Mucosa of descending colon (tissue), 3 donors: Measurements from ENCODE around the gene SZT2. TPM values are rescaled to one million over a fixed set of nuclear protein-coding genes. Genes with fewer than 3 reads are reported as not detected.

ENCODE experiments used
- ATAC-seq: fragments of 200-7000 bp; cut with Tn5 transposase; one replicate; pipeline ENCODE4 v1.9.1; 2020; ENCODE audit warnings: mild to moderate bottlenecking, moderate library complexity
- DNase-seq, 3 donors: peaks; one replicate each; pipeline ENCODE4 v3.0.0-alpha.2; 2020
- H3K36me3 ChIP-seq: fragments of 200-600 bp; one replicate; pipeline ENCODE4 v1.8.0; 2021; ENCODE audit warnings: low read depth, mild to moderate bottlenecking
- H3K4me1 ChIP-seq: fragments of 200-600 bp; one replicate; pipeline ENCODE4 v1.8.0; 2021; ENCODE audit warnings: low read depth, mild to moderate bottlenecking
- H3K4me3 ChIP-seq: fragments of 200-600 bp; one replicate; pipeline ENCODE4 v1.8.0; 2021; ENCODE audit warnings: mild to moderate bottlenecking
- H3K9me3 ChIP-seq: fragments of 200-600 bp; one replicate; pipeline ENCODE4 v1.8.0; 2021; ENCODE audit warnings: mild to moderate bottlenecking
- intact Hi-C, 2 donors: fragments of 100-400 bp; cut with DNase I in 1 of 2; cut with micrococcal nuclease in 1 of 2; formaldehyde crosslinking; loops; one replicate each; pipeline versions ENCODE4 v1.11.0 to v1.11.1; 2022; cut with DNase I, micrococcal nuclease
- total RNA-seq, 3 donors: library from RNA; stranded (reverse); fragmentation: NEBNext Ultra II Directional in 2 of 3; extraction: Animal tissue kit (Norgen Biotek cat#: 25700) in 2 of 3; gene quantifications; one replicate each; pipeline versions ENCODE4 v1.2.1 to v1.2.4, GENCODE V29; 2021 to 2023
- TF ChIP-seq, protein P1 (sequence below): fragments of 200-600 bp; IDR thresholded peaks from one replicate; pipeline ENCODE4 v1.8.0; 2022; ENCODE audit warnings: antibody characterized with exemption, mild to moderate bottlenecking
- donor health status: DM: no; HTN: no; CAD: no; lungs with moderate emphysema.
- donor health status: DM: no; HTN: no; CAD: no.
- donor health status: DM: no; HTN: yes; CAD: no.

SZT2 gene
- total RNA-seq, 3 donors from 2014 or later: 61.7 to 93.6 (median 75.4) TPM

DNA sequence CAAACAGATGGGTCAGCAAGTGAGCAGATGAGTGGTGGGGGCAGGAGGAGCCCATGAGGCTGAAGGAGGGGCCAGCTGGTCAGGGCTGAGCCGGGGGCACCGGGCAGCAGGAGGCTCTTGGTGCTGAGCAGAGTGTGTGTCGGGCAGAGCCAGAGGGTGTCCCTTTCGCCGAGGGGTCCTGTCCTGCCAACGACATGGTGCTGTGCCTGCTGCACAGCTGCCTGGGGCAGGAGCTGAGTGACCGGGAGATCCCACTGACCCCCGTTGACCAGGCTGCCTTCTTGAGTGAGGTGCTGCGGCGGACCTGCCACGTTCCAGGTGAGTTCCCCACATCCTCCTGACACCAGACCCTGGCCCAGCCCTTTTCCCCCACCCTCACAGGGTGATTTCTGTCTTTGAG, 36.5 kb downstream of the SZT2 start:
- Histone ChIP-seq H3K36me3 (peaks cover 3% of the 10 kb centered on the region), H3K9me3 (no peaks in the 10 kb centered on the region), H3K4me1 (no peaks in the 10 kb centered on the region), H3K4me3 (no peak overlapping the region)
- ATAC-seq: no peak
- TF ChIP-seq, protein P1, sequence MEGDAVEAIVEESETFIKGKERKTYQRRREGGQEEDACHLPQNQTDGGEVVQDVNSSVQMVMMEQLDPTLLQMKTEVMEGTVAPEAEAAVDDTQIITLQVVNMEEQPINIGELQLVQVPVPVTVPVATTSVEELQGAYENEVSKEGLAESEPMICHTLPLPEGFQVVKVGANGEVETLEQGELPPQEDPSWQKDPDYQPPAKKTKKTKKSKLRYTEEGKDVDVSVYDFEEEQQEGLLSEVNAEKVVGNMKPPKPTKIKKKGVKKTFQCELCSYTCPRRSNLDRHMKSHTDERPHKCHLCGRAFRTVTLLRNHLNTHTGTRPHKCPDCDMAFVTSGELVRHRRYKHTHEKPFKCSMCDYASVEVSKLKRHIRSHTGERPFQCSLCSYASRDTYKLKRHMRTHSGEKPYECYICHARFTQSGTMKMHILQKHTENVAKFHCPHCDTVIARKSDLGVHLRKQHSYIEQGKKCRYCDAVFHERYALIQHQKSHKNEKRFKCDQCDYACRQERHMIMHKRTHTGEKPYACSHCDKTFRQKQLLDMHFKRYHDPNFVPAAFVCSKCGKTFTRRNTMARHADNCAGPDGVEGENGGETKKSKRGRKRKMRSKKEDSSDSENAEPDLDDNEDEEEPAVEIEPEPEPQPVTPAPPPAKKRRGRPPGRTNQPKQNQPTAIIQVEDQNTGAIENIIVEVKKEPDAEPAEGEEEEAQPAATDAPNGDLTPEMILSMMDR: no peak
- intact Hi-C loops: no loop called here
- DNase-seq: no peak

DNA sequence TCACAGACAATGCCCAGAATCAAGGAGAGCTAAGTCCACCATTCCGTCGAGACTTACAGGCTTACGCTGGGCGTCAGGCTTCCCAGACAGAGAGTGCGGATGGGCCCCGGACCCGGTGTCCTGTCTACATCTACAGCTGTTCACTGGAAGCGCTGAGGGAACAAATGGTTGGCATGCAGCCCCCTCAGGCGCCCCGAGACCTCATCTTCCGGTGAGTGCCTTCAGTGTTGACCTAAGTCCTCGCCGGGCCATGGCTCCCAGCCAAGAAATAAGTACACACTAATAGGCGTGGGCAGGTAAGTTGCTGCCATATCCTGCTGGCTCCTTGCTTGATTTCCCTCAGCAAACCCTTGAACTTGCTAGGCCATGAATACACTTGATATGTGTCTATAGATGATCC, 37.8 kb downstream of the SZT2 start:
- Histone ChIP-seq H3K36me3 (no peaks in the 10 kb centered on the region), H3K9me3 (no peaks in the 10 kb centered on the region), H3K4me3 (no peak overlapping the region), H3K4me1 (no peaks in the 10 kb centered on the region)
- no peak for ATAC-seq
- no peak for DNase-seq
- intact Hi-C loops: no loop called here
- TF ChIP-seq, protein P1: no peak

DNA sequence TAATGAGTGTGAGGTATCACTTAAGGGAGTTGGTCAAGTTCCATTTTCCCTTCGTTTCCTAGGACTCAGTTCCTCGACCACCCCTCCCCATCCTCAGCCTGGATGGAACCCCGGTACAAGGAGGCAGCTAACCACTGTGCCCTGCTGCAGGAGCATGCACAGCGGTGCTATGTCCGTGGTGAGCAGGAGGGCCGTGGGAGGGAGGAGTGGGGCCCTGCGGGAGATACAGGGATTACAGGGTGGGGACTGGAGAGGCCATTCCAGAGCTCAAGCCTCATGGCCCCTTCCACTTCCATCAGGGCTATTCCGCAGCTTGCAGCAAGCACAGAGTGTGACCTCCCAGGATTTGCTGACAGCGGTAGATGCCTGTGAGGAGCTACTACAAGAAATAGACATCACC, 38.2 kb downstream of the SZT2 start:
- H3K36me3 ChIP-seq: no peaks in the 10 kb centered on the region
- no peak overlapping the region for H3K4me3 ChIP-seq
- no peaks in the 10 kb centered on the region for H3K9me3 ChIP-seq
- DNase-seq (no peak), ATAC-seq (no peak)
- H3K4me1 ChIP-seq: no peaks in the 10 kb centered on the region
- intact Hi-C loops: no loop called here
- TF ChIP-seq, protein P1: no peak

DNA sequence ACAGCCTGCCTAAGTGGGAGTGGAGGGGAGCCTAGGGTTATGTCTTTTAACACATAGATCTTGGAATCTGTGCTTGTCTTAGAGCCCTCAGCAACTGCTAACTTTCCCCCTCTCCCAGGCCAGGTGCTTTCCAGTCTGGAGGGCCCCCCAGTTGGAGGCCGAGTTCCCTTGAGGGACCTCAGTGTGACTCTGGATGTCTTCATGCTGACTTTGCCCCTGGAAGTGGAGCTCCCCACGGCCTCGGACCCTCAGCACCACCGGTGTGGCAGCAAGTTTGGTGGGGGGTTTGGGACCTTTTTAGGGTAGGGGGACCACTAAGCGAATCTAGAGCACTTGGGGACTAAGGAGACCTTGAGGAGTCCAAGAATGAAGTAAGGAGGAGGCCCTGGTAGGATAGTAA, 41.1 kb downstream of the SZT2 start:
- no peak for DNase-seq
- Histone ChIP-seq H3K36me3 (no peaks in the 10 kb centered on the region), H3K4me3 (no peak overlapping the region), H3K9me3 (no peaks in the 10 kb centered on the region), H3K4me1 (no peaks in the 10 kb centered on the region)
- no peak for ATAC-seq
- TF ChIP-seq, protein P1: no peak
- intact Hi-C loops: no loop called here

DNA sequence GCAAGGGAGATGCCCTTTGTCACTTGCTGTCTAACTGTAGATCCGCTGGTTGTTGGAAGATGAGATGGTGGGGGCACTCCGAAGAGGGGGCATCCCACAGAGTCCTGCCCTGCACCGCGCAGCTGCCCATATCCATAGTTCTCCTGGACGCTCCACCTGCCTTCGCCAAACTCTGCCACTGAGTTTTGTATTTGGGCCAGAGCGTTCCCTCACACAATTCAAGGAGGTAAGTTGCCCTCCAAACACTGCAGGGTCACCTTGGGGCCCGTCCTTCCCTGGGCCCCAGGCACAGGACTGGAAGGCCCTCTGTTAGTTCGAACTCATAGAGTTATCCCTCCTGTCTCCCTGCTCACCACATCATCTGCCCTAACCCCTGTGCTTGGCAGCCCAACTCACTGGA, 42.0 kb downstream of the SZT2 start:
- TF ChIP-seq, protein P1: no peak
- Histone ChIP-seq H3K36me3 (no peaks in the 10 kb centered on the region), H3K9me3 (no peaks in the 10 kb centered on the region), H3K4me1 (no peaks in the 10 kb centered on the region), H3K4me3 (no peak overlapping the region)
- intact Hi-C loops: no loop called here
- DNase-seq (no peak), ATAC-seq (no peak)

DNA sequence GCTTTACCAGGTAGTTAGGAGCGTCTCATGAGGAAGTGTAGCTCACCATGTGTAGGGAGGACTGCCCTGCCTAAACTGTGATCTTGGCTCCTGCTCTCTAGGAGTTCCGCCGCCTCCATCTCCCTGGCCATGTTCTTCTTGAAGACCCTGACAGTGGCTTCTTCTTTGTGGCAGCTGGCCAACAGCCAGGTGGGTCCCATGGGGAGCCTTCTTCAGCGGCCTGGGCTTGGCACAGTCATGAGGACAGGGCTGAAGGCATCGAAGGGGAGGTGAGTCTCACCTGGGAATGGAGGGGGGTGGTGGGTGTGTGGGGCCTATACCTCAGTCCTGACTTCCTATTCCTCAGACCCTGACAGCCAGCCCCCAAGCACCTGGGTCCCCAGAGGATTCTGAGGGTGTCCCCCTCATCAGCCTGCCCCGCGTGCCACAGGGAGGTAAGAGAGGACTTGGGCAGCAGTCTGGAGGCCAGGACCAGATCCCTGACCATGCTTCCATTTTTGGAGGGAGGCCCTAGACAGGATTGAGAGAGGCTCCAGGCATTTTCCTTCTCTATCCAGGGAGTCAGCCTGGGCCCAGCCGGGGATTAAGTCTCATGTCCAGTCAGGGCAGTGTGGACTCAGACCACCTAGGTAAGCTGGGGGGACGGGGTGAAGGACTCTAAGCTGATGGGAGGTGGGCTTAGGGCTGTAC, 42.6 kb downstream of the SZT2 start:
- DNase-seq (peak in 1 of 3 donors; percentile 17), ATAC-seq (no peak)
- intact Hi-C loops: no loop called here

More for the DNA sequence above, 42.6 kb downstream of the SZT2 start:
- H3K36me3 ChIP-seq: no peaks in the 10 kb centered on the region
- H3K4me3 ChIP-seq: no peak overlapping the region
- no peaks in the 10 kb centered on the region for H3K9me3 ChIP-seq
- H3K4me1 ChIP-seq: no peaks in the 10 kb centered on the region
- TF ChIP-seq, protein P1: no peak
